Cerebellar cortex (tissue), 1 donor: ENCODE results near the gene GAGE12G.
"Not testable (repeated sequence)": the region's sequence is repeated elsewhere in the genome, so short reads cannot be mapped to it uniquely, and the experiment has no call there.

Source experiments
- DNase-seq: peaks from one replicate; pipeline ENCODE4 v3.0.0-alpha.2; 2015; ENCODE audit warnings: low spot score

Gene GAGE12G

GRCh38 chrX:49570100-49570499 is at the start of gene GAGE12G:
TSS of gene GAGE12G (plus strand) at chrX:49570400. CDS start at chrX:49571555, 1,155 bp downstream.
- not testable (repeated sequence) for DNase-seq

GRCh38 chrX:49531877-49532276 is 38.3 kb upstream of the GAGE12G start, which contains the start of gene GAGE12C:
TSS of gene GAGE12C (plus strand) at chrX:49532177. CDS start at chrX:49533332, 1,155 bp downstream.
- DNase-seq: not testable (repeated sequence)

GRCh38 chrX:49541433-49541832 is 28.8 kb upstream of the GAGE12G start, which contains the start of gene GAGE12D:
TSS of gene GAGE12D (plus strand) at chrX:49541733. CDS start at chrX:49542888, 1,155 bp downstream.
- DNase-seq: not testable (repeated sequence)

- DNase-seq: not testable (repeated sequence)
Measured at GRCh38 chrX:49550989-49551388, 19.2 kb upstream of the GAGE12G start, which contains the start of gene GAGE12E. TSS of gene GAGE12E (plus strand) at chrX:49551289. CDS start at chrX:49552444, 1,155 bp downstream.

GRCh38 chrX:49560542-49560941 is 9.7 kb upstream of the GAGE12G start, which contains the start of gene GAGE12F:
TSS of gene GAGE12F (plus strand) at chrX:49560842. CDS start at chrX:49561997, 1,155 bp downstream.
- not testable (repeated sequence) for DNase-seq

- not testable (repeated sequence) for DNase-seq
Measured at GRCh38 chrX:49568728-49569127, 1.5 kb upstream of the GAGE12G start.

- not testable (repeated sequence) for DNase-seq
Measured at GRCh38 chrX:49569152-49569551, 1.0 kb upstream of the GAGE12G start.

GRCh38 chrX:49579649-49580048 is 9.4 kb downstream of the GAGE12G start, which contains the start of gene GAGE12H:
TSS of gene GAGE12H (plus strand) at chrX:49579949. CDS start at chrX:49581104, 1,155 bp downstream.
- DNase-seq: not testable (repeated sequence)

- not testable (repeated sequence) for DNase-seq
Measured at GRCh38 chrX:49589196-49589595, 19.0 kb downstream of the GAGE12G start, which contains the start of gene GAGE2A. TSS of gene GAGE2A (plus strand) at chrX:49589496. CDS start at chrX:49590651, 1,155 bp downstream.

- not testable (repeated sequence) for DNase-seq
Measured at GRCh38 chrX:49589769-49590478, 19.7 kb downstream of the GAGE12G start.

GRCh38 chrX:49590488-49590887 is 20.3 kb downstream of the GAGE12G start:
- DNase-seq: not testable (repeated sequence)

GRCh38 chrX:49598720-49599119 is 28.5 kb downstream of the GAGE12G start, which contains the start of gene GAGE1:
TSS of gene GAGE1 (plus strand) at chrX:49599020. CDS start at chrX:49600175, 1,155 bp downstream.
- not testable (repeated sequence) for DNase-seq

- no peak for DNase-seq
Measured at GRCh38 chrX:49610718-49611310, 40.6 kb downstream of the GAGE12G start.

- no peak for DNase-seq
Measured at GRCh38 chrX:49618574-49618973, 48.4 kb downstream of the GAGE12G start.
